DND-41 (cell line): ENCODE data around the gene ACSM5.

Experiments used
- ATAC-seq: fragments of 200-7000 bp; cut with Tn5 transposase; 3 replicates; pipeline ENCODE4 v1.9.1; 2021; ENCODE audit warnings: low read depth; ENCODE audit not compliant: insufficient read depth
- DNase-seq: peaks from one replicate; pipeline ENCODE4 v3.0.0-alpha.2; 2020
- H2AFZ ChIP-seq: 2 replicates; pipeline ENCODE4 v1.6.0; 2012; ENCODE audit warnings: low read depth, low read length
- H3K27ac ChIP-seq: 2 replicates; pipeline ENCODE4 v1.5.1; 2012; ENCODE audit warnings: low read length, inconsistent platforms
- H3K27me3 ChIP-seq: fragments of 200-600 bp; sonication (generic); 2 replicates; pipeline ENCODE4 v1.6.0; 2012; ENCODE audit warnings: low read length, mild to moderate bottlenecking, inconsistent platforms; ENCODE audit not compliant: insufficient read depth, poor library complexity
- H3K36me3 ChIP-seq: 2 replicates; pipeline ENCODE4 v1.5.1; 2012; ENCODE audit warnings: low read length, inconsistent platforms; ENCODE audit not compliant: insufficient read depth
- H3K4me1 ChIP-seq: 2 replicates; pipeline ENCODE4 v1.5.1; 2012; ENCODE audit warnings: mild to moderate bottlenecking, low read length; ENCODE audit not compliant: insufficient read depth
- H3K4me2 ChIP-seq: 2 replicates; pipeline ENCODE4 v1.6.0; 2012; ENCODE audit warnings: mild to moderate bottlenecking, moderate library complexity, low read length, inconsistent platforms; ENCODE audit not compliant: insufficient read depth
- H3K4me3 ChIP-seq, 2 experiments: fragments of 200-600 bp in 1 of 2; shearing (Covaris generic) in 1 of 2; 2 replicates each; pipeline ENCODE4 v1.5.1; 2012 to 2016; ENCODE audit warnings: inconsistent platforms in 2 of 2, low read length in 2 of 2, mild to moderate bottlenecking in 2 of 2, low read depth in 1 of 2, moderate library complexity in 1 of 2
- H3K79me2 ChIP-seq: 2 replicates; pipeline ENCODE4 v1.6.0; 2012; ENCODE audit warnings: low read length, inconsistent platforms; ENCODE audit not compliant: insufficient read depth
- H3K9ac ChIP-seq: 2 replicates; pipeline ENCODE4 v1.6.0; 2012; ENCODE audit warnings: low read depth, mild to moderate bottlenecking, inconsistent platforms, low read length, moderate library complexity
- H3K9me3 ChIP-seq: 2 replicates; pipeline ENCODE4 v1.5.1; 2012; ENCODE audit warnings: low read length, moderate library complexity, mild to moderate bottlenecking, inconsistent platforms; ENCODE audit not compliant: insufficient read depth, severe bottlenecking
- H4K20me1 ChIP-seq: 2 replicates; pipeline ENCODE4 v1.6.0; 2012; ENCODE audit warnings: low read length; ENCODE audit not compliant: insufficient read depth
- CTCF ChIP-seq: IDR thresholded peaks from 2 replicates; pipeline ENCODE4 v1.5.1; 2012; ENCODE audit warnings: borderline replicate concordance, low read length, moderate library complexity, mild to moderate bottlenecking; ENCODE audit not compliant: poor library complexity, severe bottlenecking; ENCODE audit errors: extremely low read depth
- EZH2 ChIP-seq: IDR thresholded peaks from 3 replicates; pipeline ENCODE4 v1.6.1; 2012; ENCODE audit warnings: borderline replicate concordance, low read depth, mild to moderate bottlenecking, moderate library complexity, low read length, inconsistent platforms; ENCODE audit not compliant: severe bottlenecking

Gene ACSM5

DNA sequence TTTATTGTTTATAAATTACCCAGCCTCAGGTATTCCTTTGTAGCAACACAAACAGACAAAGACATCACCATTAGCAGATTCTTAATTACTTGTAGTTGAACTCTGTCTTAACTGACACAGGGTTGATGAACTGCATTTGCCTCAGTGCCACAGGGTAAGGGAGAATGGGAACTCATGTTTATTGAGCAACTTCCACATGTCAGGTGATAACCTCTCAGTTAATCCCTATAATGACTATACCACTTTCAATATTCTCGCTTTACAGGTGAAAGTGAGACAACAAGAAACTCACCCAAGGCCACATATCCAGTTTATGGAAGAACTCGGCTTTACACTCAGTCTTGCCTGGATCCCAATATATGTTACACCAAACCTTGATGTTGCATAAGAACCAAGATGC is 13.4 kb upstream of the ACSM5 start:
- no peak for TF ChIP-seq CTCF
- TF ChIP-seq EZH2: no peak
- Histone ChIP-seq H3K4me3 (no peak overlapping the region), H3K4me1 (no peaks in the 10 kb centered on the region), H3K36me3 (no peaks in the 10 kb centered on the region), H2AFZ (no peak overlapping the region), H4K20me1 (no peaks in the 10 kb centered on the region), H3K79me2 (no peaks in the 10 kb centered on the region), H3K9me3 (no peaks in the 10 kb centered on the region), H3K27ac (no peak overlapping the region), H3K4me2 (no peak overlapping the region), H3K27me3 (peaks cover 2% of the 10 kb centered on the region), H3K9ac (no peak overlapping the region)
- ATAC-seq: no peak
- DNase-seq: no peak

- Histone ChIP-seq H3K27ac (no peak overlapping the region), H3K4me3 (no peak overlapping the region), H3K4me2 (no peak overlapping the region), H4K20me1 (no peaks in the 10 kb centered on the region), H3K4me1 (no peaks in the 10 kb centered on the region), H3K79me2 (no peaks in the 10 kb centered on the region), H3K36me3 (no peaks in the 10 kb centered on the region), H3K9ac (no peak overlapping the region), H3K9me3 (no peaks in the 10 kb centered on the region), H2AFZ (no peak overlapping the region), H3K27me3 (peaks cover 2% of the 10 kb centered on the region)
- ATAC-seq: no peak
- TF ChIP-seq EZH2 (no peak), CTCF (no peak)
- DNase-seq: no peak
These were observed 12.4 kb upstream of the ACSM5 start for GRCh38 chr16:20396846-20397467.

- no peak for DNase-seq
- peaks cover 2% of the 10 kb centered on the region for H3K27me3 ChIP-seq
- H3K36me3 ChIP-seq: no peaks in the 10 kb centered on the region
- H3K4me3 ChIP-seq: no peak overlapping the region
- H3K9ac ChIP-seq: no peak overlapping the region
- H3K4me2 ChIP-seq: no peak overlapping the region
- no peak for ATAC-seq
- TF ChIP-seq EZH2 (no peak), CTCF (no peak)
- no peaks in the 10 kb centered on the region for H3K79me2 ChIP-seq
- H3K9me3 ChIP-seq: no peaks in the 10 kb centered on the region
- no peaks in the 10 kb centered on the region for H3K4me1 ChIP-seq
- no peak overlapping the region for H2AFZ ChIP-seq
- H4K20me1 ChIP-seq: no peaks in the 10 kb centered on the region
- no peak overlapping the region for H3K27ac ChIP-seq
These were observed 11.8 kb upstream of the ACSM5 start for GRCh38 chr16:20397468-20398074.
